ENCODE data around the gene VWDE. TPM values are rescaled to one million over a fixed set of nuclear protein-coding genes. Genes with fewer than 3 reads are reported as not detected.
"Not testable (repeated sequence)": the region's sequence is repeated elsewhere in the genome, so short reads cannot be mapped to it uniquely, and the experiment has no call there.

Gene VWDE
- total and polyA plus RNA-seq, 7 donors = 0.05 TPM; not detected in 6

GRCh38 chr7:12402365-12402725 is 1.3 kb downstream of the VWDE start:
- no peaks in the 10 kb centered on the region for H3K4me1 ChIP-seq
- no peaks in the 10 kb centered on the region for H3K36me3 ChIP-seq (ENCODE audit: insufficient read depth in 1 of 2, low read depth in 1 of 2)
- peaks cover 0 to 16% (median 0%) of the 10 kb centered on the region in 3 donors for H3K27me3 ChIP-seq (ENCODE audit: insufficient read depth in 3 of 3, low read length in 2 of 3)
- H3K4me3 ChIP-seq = no peak overlapping the region
- intact Hi-C loops (cut with DNase I) = no loop called here
- no peak for ATAC-seq
- TF ChIP-seq CTCF (IDR thresholded peaks at IDR 0.05) = no peak
- WGBS, 3 donors = 85 to 90% (median 87%) methylated on average over 3 of the region's 3 CpGs
- no peak for DNase-seq
- no peaks in the 10 kb centered on the region for H3K9me3 ChIP-seq
- no peak overlapping the region for H3K27ac ChIP-seq

- Histone ChIP-seq H3K27me3 (ENCODE audit: insufficient read depth in 3 of 3, low read length in 2 of 3) (peaks cover 0 to 16% (median 0%) of the 10 kb centered on the region in 3 donors), H3K27ac (no peak overlapping the region), H3K9me3 (no peaks in the 10 kb centered on the region), H3K36me3 (ENCODE audit: insufficient read depth in 1 of 2, low read depth in 1 of 2) (no peaks in the 10 kb centered on the region), H3K4me1 (no peaks in the 10 kb centered on the region), H3K4me3 (no peak overlapping the region)
- ATAC-seq = no peak
- TF ChIP-seq CTCF (IDR thresholded peaks at IDR 0.05) = no peak
- no peak for DNase-seq
- WGBS, 3 donors = 78 to 83% (median 83%) methylated on average over 9 of the region's 9 CpGs
- intact Hi-C loops (cut with DNase I) = no loop called here
Measured at GRCh38 chr7:12401538-12402364, 1.9 kb downstream of the VWDE start.

- Histone ChIP-seq H3K36me3 (ENCODE audit: insufficient read depth in 1 of 2, low read depth in 1 of 2) (no peaks in the 10 kb centered on the region), H3K27me3 (ENCODE audit: insufficient read depth in 3 of 3, low read length in 2 of 3) (peaks cover 0 to 10% (median 0%) of the 10 kb centered on the region in 3 donors), H3K4me3 (no peak overlapping the region), H3K4me1 (no peaks in the 10 kb centered on the region), H3K27ac (no peak overlapping the region), H3K9me3 (no peaks in the 10 kb centered on the region)
- TF ChIP-seq CTCF (IDR thresholded peaks at IDR 0.05) = no peak
- no peak for ATAC-seq
- DNase-seq = no peak
- intact Hi-C loops (cut with DNase I) = no loop called here
Measured at GRCh38 chr7:12398186-12398585, 5.5 kb downstream of the VWDE start.

GRCh38 chr7:12397671-12398070 is 6.0 kb downstream of the VWDE start:
- Histone ChIP-seq H3K27ac (no peak overlapping the region), H3K9me3 (no peaks in the 10 kb centered on the region), H3K4me3 (no peak overlapping the region), H3K4me1 (no peaks in the 10 kb centered on the region), H3K36me3 (ENCODE audit: insufficient read depth in 1 of 2, low read depth in 1 of 2) (no peaks in the 10 kb centered on the region), H3K27me3 (ENCODE audit: insufficient read depth in 3 of 3, low read length in 2 of 3) (peaks cover 0 to 8% (median 0%) of the 10 kb centered on the region in 3 donors)
- ATAC-seq = no peak
- WGBS, 3 donors = 65 to 77% (median 65%) methylated on average over 4 of the region's 4 CpGs
- intact Hi-C loops (cut with DNase I) = no loop called here
- no peak for DNase-seq
- TF ChIP-seq CTCF (IDR thresholded peaks at IDR 0.05) = no peak

- H3K4me1 ChIP-seq; H3K27ac ChIP-seq; ATAC-seq; DNase-seq; intact Hi-C loops (cut with DNase I); H3K4me3 ChIP-seq; H3K27me3 ChIP-seq (ENCODE audit: insufficient read depth in 3 of 3, low read length in 2 of 3); H3K36me3 ChIP-seq (ENCODE audit: insufficient read depth in 1 of 2, low read depth in 1 of 2); H3K9me3 ChIP-seq: not testable (repeated sequence)
- WGBS, 3 donors = 75 to 81% (median 75%) methylated on average over 1 of the region's 1 CpG
Measured at GRCh38 chr7:12396670-12397069, 7.0 kb downstream of the VWDE start.
